Activated T-helper 9 cell treated with anti-CD3 and anti-CD28 coated beads, Interleukin-2, amount 50 U/mL, for 16 hours (primary cell): ENCODE results near the gene OR52E4.

Experiments
- DNase-seq: peaks from one replicate; pipeline ENCODE4 v3.0.0-alpha.2; 2020; ENCODE audit warnings: low read depth

OR52E4 gene

GRCh38 chr11:5929571-5930368, 49.3 kb downstream of the OR52E4 start:
- DNase-seq: no peak

- no peak for DNase-seq
Observed at GRCh38 chr11:5930614-5931013, 50.2 kb downstream of the OR52E4 start.

GRCh38 chr11:5931061-5931460, 50.6 kb downstream of the OR52E4 start:
- DNase-seq: no peak

- no peak for DNase-seq
Observed at GRCh38 chr11:5932671-5933070, 52.2 kb downstream of the OR52E4 start.

GRCh38 chr11:5933116-5933515, 52.7 kb downstream of the OR52E4 start:
- DNase-seq: no peak
